HG03520 (cell line): Measurements from ENCODE around the gene NKD2.
"Not testable (repeated sequence)": the region's sequence is repeated elsewhere in the genome, so short reads cannot be mapped to it uniquely, and the experiment has no call there.

Experiments used
- ATAC-seq: cut with Tn5 transposase; IDR thresholded peaks from one replicate; pipeline ENCODE4 v1.9.1; 2021; ENCODE audit warnings: mild to moderate bottlenecking, moderate library complexity; ENCODE audit not compliant: unreplicated experiment

NKD2 gene

GRCh38 chr5:999724-1000123 is 8.9 kb upstream of the NKD2 start:
- no peak for ATAC-seq

DNA sequence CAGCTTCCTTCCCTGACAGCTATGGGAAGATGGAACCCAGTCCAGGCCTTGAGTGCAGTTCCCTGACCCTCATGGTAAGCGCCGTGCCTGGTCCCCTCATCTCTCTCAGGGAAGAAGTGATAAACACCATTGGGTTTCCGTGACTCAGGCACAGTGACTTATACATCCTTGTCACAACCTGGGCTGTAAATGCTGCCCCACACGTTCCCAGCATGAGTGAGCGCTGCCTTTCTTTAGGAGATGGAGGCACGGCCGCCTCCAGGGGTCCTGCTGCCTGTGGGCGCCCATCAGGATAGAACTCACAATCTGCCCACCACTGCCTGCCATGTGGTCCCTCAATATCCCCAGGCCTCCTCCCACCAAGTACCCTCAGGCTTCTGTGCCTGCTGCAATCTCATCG is 8.3 kb upstream of the NKD2 start:
- no peak for ATAC-seq

DNA sequence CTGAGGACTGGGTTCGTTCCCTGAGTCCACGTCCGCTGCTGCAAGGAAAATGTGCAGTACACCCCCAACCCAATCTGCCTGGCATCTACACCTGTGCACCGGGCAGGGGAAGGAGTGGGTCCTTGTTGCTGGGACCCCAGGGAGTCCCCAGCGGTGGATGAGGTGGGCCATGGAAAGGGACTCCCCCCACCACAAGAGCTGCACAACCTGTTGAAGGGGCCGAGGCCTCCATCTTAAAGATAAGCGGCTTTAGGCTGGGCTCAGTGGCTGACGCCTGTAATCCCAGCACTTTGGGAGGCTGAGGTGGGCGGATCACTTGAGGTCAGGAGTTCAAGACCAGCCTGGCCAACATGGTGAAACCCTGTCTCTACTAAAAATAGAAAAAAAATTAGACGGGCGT is 7.8 kb upstream of the NKD2 start:
- ATAC-seq = not testable (repeated sequence)

GRCh38 chr5:1001406-1002270 is 7.0 kb upstream of the NKD2 start:
- no peak for ATAC-seq

DNA sequence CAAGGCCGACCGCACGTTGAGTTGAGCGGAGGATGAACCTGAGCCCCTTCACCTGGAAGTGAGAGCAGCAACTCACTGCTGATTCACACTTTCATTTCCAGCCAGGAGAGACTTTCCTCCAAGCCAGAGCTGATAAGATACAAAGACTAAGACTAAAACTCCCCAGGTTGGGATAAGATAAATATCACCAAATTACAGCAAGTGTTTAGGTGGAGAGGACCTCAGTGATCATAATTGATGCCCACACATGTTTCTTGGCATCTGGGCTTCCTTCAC is 6.4 kb upstream of the NKD2 start:
- ATAC-seq = no peak

GRCh38 chr5:1002836-1003235 is 5.8 kb upstream of the NKD2 start:
- no peak for ATAC-seq

- ATAC-seq = no peak
Observed at GRCh38 chr5:1003296-1003937, 5.2 kb upstream of the NKD2 start.

GRCh38 chr5:1004461-1005248 is 3.9 kb upstream of the NKD2 start:
- no peak for ATAC-seq

DNA sequence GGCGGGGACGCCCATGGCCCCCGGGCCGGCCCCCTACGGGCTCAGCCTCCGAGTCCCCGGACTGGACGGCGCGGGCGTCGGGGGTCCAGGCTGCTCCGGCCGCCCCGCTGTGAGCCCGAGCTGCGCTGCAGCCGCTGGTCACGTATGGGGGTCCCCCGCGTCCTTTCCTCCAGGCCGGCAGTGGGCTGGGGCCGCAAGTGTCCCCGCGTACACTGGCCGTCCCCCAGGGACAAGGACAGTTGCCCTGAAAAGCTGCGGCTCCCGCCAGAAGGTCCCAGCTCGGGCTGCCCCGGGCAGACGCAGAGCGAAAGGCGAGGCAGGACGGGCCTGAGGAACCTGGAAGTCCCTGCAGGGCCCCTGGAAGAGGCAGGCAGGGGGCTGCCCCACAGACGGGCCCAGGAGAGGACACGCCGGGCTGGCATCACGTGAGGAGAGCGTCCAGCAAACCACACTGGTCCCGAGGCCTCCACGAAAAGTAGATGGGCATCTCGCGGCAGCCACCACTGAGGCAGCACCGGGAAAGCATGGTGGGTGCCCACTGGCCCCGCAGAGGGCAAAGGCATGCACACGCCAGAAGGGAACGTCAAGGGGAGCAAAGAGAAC is 3.3 kb upstream of the NKD2 start:
- no peak for ATAC-seq

DNA sequence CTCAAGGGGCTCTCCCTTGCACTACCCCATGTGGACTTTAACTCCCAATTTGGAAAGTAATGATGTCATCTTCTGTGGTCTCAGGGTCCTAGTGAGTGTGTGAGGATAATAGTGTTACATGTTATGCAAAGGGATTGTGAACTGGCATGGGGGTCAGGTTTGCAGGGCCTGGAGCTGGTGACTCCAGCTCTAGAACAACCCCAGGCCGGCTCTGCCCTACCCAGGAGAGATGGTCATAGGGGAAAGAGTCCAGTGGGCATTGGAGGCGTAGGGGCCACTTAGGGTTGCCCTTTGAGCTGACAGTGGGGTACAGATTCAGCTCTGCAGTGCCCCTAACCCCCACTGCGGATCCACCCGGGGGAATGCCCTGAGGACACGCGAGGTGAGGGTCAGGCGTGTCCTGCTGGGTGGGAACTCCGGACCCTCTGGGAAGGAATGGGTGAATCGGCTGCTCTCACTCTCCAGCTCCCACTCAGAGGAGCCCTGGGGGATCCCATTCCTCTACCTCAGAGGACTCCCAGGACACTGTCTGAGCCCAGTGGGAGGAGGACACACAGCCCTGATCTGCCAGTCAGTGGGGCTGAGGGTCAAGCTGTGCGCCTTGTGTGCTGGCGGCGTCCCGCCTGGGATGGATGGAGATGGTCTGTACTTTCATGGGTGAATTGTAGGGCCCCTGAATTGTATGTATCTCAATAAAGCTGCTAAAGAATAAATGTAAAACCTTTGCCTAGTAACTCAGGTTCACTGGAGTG is 2.5 kb upstream of the NKD2 start:
- no peak for ATAC-seq

DNA sequence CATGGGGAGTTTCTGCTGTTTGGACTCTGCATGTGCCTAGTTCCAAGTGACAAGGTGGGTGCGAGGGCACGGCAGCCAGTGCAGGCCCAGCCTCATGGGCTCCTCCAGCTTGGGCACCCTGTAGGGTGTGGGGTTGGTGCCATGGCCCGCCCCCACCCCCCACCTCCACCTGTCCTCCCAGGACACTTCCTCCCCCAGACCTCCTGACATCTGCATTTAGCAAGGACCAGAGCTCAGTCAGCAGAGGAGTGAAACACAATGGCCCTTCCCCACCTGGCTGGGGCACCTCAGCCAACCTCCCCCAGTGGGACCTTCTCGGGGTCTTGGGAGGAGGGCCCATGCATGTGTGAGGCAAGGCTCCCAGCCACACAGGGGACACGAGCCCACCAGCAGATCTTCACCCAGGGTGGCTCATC is 1.9 kb upstream of the NKD2 start:
- ATAC-seq = no peak

DNA sequence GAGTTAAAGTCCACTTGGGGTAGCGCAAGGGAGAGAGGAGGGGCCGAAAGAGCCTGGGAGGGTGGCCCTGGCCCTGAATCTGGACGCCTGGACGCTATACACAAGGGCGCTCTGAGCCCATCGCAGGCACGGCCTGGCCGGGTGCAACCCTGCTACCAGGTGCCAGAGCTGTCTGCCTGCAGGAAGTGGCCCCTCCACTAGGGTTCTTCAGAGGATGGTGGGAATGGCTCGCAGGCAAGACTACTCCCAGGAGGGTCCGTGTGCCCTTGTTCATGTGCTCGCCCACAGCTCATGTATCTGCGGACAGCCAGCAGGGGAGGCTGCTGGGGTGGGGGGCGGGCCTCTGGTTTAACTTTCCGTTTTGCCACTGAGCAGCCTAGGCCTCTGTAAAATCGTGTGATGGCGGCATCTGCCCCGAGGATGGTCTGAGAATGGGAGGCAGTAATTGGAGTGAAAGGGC is 1.4 kb upstream of the NKD2 start:
- no peak for ATAC-seq

DNA sequence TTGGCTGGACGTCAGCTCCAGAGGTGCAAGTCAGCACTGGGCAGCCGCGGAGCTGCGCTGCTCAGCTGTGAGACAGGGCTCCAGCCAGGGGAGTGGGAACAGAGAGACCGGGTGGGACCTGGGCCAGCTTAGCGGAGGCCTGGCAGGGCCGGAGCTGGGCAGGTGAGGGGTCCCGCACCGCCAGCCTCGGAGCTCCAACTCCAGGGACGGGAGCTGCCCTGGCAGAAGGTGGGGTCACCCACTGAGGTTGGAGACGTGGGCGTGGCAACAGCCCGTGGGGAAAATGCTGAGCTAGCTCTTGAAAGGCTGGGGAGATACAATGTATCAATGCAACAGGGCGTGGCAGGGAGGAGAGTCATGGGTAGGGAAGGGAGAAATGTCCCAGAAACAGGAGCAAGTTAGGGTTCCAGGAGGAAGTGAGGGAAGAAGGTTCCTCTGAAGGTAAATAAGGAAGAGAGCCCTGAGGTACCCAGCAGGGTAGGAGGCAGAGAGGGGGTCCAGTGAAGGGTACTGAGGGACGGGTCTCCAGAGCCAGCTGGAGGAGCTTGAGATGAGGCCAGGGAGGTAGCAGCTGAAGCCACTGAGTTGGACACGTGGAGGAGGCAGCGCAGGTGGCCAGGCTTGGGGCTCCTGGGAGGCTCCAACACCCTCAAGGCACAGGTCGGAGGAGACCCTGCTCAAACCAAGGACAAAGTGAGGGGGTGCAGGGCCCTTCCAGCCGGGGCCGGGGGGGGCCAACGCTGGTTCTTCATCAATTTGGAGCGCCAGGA is 736 bp upstream of the NKD2 start:
- no peak for ATAC-seq

DNA sequence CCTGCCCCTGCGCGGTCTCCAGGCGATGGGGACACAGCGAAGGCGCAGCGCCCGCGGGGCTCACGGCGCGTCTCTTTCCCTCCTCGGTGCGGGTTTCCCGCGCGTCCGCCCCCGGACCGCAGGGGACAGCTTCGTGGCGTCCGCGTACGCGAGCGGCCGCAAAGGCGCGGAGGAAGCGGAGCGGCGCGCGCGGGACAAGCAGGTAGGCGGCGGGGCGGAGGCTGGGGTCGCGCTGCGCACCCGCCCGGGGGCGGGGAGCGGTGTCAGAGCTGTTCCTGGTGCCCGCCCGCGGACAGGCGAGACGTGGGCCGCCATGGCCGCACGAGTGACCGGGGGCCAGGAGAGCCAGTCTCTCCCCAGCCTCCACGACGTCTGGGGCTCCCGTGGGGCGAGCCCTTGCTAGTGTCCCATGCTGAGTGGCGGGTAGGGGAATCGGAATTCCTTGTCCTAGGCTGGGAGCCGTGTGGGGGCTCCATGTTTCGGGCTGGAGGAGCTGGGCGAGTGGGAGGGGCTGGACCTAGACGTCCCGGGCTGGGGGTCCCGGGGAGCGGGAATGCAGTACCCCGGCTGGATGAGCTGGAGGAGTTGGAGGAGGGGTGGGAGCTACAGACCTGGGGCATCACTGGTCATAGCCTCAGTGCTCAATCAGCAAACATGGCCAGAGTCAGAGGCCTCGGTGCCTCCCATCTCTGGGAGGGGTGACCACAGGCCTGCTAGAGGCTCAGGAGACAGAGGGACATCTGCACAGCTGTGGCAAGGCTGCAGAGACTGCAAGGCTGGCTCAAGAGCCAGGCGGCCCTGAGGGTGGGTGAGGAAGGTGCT is 968 bp downstream of the NKD2 start:
- no peak for ATAC-seq

- ATAC-seq = no peak
Observed at GRCh38 chr5:1010181-1010510, 1.5 kb downstream of the NKD2 start.

GRCh38 chr5:1010641-1011046 is 2.0 kb downstream of the NKD2 start:
- ATAC-seq = no peak

GRCh38 chr5:1011226-1011631 is 2.6 kb downstream of the NKD2 start:
- ATAC-seq = no peak

GRCh38 chr5:1011741-1012312 is 3.2 kb downstream of the NKD2 start:
- ATAC-seq = no peak

GRCh38 chr5:1012313-1012841 is 3.8 kb downstream of the NKD2 start:
- ATAC-seq = no peak
